RWPE1 (cell line): ENCODE data around the gene IZUMO4.
"Not testable (repeated sequence)": the region's sequence is repeated elsewhere in the genome, so short reads cannot be mapped to it uniquely, and the experiment has no call there.

Experiments used
- CTCF ChIA-PET: fragments of 350-600 bp; sonication (Branson Sonifier 250); formaldehyde crosslinking; extraction: SDS; loops from one replicate; lab custom pipeline; 2021; lab: Yijun Ruan, JAX
- POLR2A ChIA-PET: fragments of 400-600 bp; formaldehyde crosslinking; extraction: SDS; loops from one replicate; lab custom pipeline; 2020; ENCODE audit warnings: antibody characterized with exemption; ENCODE audit not compliant: low non-redundant PET; lab: Yijun Ruan, JAX
- DNase-seq: peaks from one replicate; pipeline ENCODE4 v3.0.0; 2012; ENCODE audit warnings: low spot score
- H3K27ac ChIP-seq: fragments of 450-650 bp; 2 replicates; pipeline ENCODE4 v1.5.1; 2017
- TF ChIP-seq, protein P1 (sequence below): fragments of 450-650 bp; conservative IDR thresholded peaks from 2 replicates; pipeline ENCODE4 v1.5.1; 2017; ENCODE audit warnings: low read depth, mild to moderate bottlenecking

The IZUMO4 gene

DNA sequence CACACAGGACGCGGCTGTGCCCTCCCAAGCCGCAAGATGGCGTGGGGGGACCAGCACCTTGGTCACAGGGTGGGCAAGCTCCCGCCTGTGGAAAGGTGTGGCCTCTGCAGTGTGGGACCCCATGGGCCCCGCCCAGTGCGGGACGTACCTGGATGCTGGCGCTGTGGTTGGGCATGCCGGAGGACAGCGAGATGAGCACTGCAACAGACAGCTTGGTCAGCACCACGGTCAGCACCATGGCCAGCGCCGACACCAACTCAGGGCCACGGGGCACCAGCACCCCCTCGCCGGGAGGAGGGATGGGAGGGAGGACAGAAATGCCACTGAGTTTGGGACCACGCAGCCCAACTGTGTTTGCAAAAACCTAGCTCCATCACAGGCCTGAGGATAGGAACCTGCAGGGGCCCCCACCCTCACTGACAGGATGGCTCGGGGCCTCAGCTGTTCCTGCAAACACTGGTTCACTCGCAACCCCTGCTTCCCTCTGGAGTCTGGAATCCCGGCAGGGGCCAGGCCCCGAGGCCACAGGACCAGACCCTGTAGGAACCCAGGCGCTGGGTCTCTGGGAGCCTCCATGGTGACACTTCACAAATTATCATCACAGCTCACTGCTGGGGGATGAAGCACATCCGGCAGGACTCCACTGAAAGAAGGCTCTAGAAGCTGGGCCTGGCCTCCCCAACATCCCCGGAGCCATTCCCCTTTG lies 27.1 kb downstream of the IZUMO4 start:
- TF ChIP-seq, protein P1, sequence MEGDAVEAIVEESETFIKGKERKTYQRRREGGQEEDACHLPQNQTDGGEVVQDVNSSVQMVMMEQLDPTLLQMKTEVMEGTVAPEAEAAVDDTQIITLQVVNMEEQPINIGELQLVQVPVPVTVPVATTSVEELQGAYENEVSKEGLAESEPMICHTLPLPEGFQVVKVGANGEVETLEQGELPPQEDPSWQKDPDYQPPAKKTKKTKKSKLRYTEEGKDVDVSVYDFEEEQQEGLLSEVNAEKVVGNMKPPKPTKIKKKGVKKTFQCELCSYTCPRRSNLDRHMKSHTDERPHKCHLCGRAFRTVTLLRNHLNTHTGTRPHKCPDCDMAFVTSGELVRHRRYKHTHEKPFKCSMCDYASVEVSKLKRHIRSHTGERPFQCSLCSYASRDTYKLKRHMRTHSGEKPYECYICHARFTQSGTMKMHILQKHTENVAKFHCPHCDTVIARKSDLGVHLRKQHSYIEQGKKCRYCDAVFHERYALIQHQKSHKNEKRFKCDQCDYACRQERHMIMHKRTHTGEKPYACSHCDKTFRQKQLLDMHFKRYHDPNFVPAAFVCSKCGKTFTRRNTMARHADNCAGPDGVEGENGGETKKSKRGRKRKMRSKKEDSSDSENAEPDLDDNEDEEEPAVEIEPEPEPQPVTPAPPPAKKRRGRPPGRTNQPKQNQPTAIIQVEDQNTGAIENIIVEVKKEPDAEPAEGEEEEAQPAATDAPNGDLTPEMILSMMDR = no peak
- no peak overlapping the region for H3K27ac ChIP-seq
- CTCF ChIA-PET = interaction anchor here (0.5 kb wide), 1 partner anchor 516 kb away, joined by 4 read pairs; no protein-coding TSS in a partner anchor
- POLR2A ChIA-PET = no interaction called here
- peak; percentile 11 for DNase-seq

DNA sequence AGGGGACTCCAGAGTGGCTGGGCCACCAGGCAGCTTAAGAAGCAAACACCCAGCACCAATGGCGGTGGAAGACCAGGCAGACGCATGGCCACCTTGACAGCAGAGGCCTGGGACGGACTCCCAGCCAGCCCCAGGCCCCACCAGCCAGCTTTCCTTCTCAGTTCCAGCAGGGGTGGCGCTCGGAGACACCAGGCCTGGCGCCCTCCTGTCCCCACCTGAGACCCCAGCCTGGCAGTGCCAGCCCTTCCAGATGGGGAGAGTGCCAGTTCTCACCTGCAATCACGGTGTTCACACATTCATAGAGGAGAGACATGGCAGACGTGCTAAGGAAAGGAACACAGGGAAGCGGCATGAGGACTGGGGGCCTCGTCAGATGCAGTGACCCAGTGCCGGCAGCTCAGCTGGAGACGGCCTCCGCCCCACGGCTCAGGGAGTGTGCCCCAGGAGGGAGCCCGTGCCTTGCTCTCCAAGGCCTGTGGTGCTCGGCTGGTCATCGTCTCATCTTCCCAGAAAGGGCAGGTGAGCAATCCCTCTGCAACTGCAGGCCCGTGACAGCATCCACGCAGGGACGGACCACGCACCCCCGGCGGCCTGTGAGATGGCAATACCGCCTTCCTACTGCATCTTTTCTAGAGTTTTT lies 30.3 kb downstream of the IZUMO4 start:
- H3K27ac ChIP-seq = no peak overlapping the region
- ChIA-PET POLR2A (no interaction called here), CTCF (no interaction called here)
- DNase-seq = no peak
- TF ChIP-seq, protein P1 = no peak

DNA sequence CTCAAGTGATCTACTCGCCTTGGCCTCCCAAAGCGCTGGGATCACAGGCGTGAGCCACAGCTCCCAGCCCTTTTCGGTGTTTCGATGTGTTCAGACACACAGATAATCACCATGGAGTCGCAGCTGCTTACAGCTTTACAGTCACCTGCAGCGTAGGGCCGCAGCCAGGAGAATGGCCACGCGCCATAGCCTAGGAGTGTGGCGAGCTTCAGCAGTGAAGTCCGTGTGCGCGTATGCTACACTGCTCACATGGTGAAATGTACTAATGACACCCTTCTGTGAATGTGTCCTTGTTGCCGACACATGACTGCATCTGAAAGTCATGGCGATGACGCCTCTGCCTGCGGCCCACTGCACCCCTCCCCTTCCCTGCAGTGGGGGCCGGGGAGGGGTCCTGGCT lies 31.0 kb downstream of the IZUMO4 start:
- no peak overlapping the region for H3K27ac ChIP-seq
- ChIA-PET POLR2A (no interaction called here), CTCF (no interaction called here)
- DNase-seq = no peak
- TF ChIP-seq, protein P1 = no peak

DNA sequence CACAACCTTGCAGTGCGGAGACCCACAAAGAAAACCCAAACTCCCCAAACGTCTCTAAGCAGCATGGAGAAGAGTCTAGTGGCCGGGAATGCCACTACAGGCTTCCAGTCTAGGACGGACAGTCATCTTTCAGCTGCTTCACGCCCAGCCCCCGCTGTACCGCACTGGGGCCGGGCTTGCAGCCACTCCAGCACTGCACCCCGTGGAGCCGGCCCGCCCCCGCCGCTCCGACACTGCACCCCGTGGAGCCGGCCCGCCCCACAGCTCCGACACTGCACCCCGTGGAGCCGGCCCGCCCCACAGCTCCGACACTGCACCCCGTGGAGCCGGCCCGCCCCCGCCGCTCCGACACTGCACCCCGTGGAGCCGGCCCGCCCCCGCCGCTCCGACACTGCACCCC lies 31.5 kb downstream of the IZUMO4 start:
- POLR2A ChIA-PET, H3K27ac ChIP-seq, DNase-seq: not testable (repeated sequence)
- CTCF ChIA-PET = interaction anchor here (0.7 kb wide), 1 partner anchor 12 kb away, joined by 3 read pairs; no protein-coding TSS in a partner anchor

DNA sequence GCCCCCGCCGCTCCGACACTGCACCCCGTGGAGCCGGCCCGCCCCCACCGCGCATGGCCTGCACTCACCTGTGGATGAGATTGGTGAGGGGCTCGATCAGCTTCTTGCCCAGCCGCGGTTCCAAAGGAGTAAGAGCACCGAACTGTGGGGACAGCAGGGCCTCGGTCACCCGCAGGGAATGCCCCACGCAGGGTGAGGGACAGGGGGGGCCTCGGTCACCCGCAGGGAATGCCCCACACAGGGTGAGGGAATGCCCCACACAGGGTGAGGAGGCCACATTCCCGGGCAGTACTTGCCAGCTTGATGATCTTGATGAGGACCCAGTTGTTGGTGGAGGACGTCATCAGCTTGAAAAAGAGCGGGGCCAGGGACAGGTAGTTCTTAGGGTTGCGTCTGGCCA lies 32.3 kb downstream of the IZUMO4 start:
- POLR2A ChIA-PET = no interaction called here
- DNase-seq = no peak
- H3K27ac ChIP-seq = no peak overlapping the region
- CTCF ChIA-PET = interaction anchor here (0.6 kb wide), 1 partner anchor 8 kb away, joined by 3 read pairs; no protein-coding TSS in a partner anchor
- TF ChIP-seq, protein P1 = no peak

DNA sequence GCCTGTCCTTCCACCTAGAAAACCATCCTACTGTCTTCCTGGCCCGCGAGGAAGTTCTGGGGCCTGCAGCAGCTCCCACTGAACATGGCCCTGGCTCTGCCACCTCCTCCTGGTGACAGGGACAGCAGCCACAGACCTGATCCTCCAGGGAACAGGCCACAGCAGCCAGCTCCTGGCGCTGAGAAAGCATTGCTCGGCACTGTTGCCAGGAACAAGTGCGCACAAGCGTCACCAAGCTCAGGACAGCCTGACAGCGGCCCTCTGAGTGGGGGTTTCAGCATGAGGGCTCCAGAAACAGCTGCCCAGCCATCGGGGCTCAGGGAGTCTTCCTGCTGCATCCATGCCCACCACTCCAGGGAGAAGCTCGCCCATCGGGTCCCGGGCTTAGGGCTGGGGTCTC lies 32.8 kb downstream of the IZUMO4 start:
- TF ChIP-seq, protein P1 = no peak
- no peak for DNase-seq
- ChIA-PET CTCF (interaction anchor here (0.6 to 0.7 kb wide), 2 partner anchors 8 to 59 kb away, joined by 3 to 6 read pairs; no protein-coding TSS in a partner anchor), POLR2A (no interaction called here)
- H3K27ac ChIP-seq = peak overlapping the region; percentile 22
